PC-3 (cell line): ENCODE measurements around the gene HYKK. TPM values are rescaled to one million over a fixed set of nuclear protein-coding genes. Genes with fewer than 3 reads are reported as not detected.

Experiments
- ATAC-seq: fragments of 200-7000 bp; cut with Tn5 transposase; 2 replicates; pipeline ENCODE4 v1.9.1; 2020; ENCODE audit warnings: mild to moderate bottlenecking, moderate library complexity
- BruUV-seq: library from RNA; stranded (reverse); fragments of 400-500 nt; replicated peaks from 2 replicates; lab custom pipeline; 2021; lab: Mats Ljungman, UMichigan
- CTCF ChIA-PET: fragments of 300-600 bp; sonication (Branson Sonifier 250); formaldehyde crosslinking; loops from one replicate; lab custom pipeline; 2022; ENCODE audit warnings: antibody characterized with exemption; lab: Charles Lee
- POLR2A ChIA-PET: fragments of 300-600 bp; sonication (Branson Sonifier 250); formaldehyde crosslinking; loops from one replicate; lab custom pipeline; 2022; ENCODE audit warnings: antibody characterized with exemption; ENCODE audit not compliant: unreplicated experiment; lab: Charles Lee
- DNase-seq: peaks from one replicate; pipeline ENCODE4 v3.0.0-alpha.2; 2015
- H2AFZ ChIP-seq: fragments of 300-600 bp; sonication (generic); 2 replicates; pipeline ENCODE4 v1.6.0; 2016; ENCODE audit warnings: antibody characterized with exemption, low read length
- H3F3A ChIP-seq: fragments of 300-600 bp; sonication (generic); one replicate; pipeline ENCODE4 v1.6.0; 2017; ENCODE audit warnings: antibody characterized with exemption, low read length, control low read depth, mild to moderate bottlenecking; ENCODE audit not compliant: unreplicated experiment
- H3K27ac ChIP-seq: fragments of 300-600 bp; sonication (generic); 2 replicates; pipeline ENCODE4 v1.5.1; 2016; ENCODE audit warnings: mild to moderate bottlenecking, low read length
- H3K27me3 ChIP-seq: fragments of 300-600 bp; sonication (generic); 2 replicates; pipeline ENCODE4 v1.6.1; 2016; ENCODE audit warnings: low read length, mixed read lengths
- H3K36me3 ChIP-seq: fragments of 300-600 bp; sonication (generic); 2 replicates; pipeline ENCODE4 v1.6.1; 2016; ENCODE audit warnings: low read depth, mixed run types, low read length, mixed read lengths
- H3K4me1 ChIP-seq: fragments of 300-600 bp; sonication (generic); 2 replicates; pipeline ENCODE4 v1.5.1; 2016; ENCODE audit warnings: low read length; ENCODE audit not compliant: insufficient read depth
- H3K4me2 ChIP-seq: fragments of 300-600 bp; sonication (generic); 2 replicates; pipeline ENCODE4 v1.6.0; 2016; ENCODE audit warnings: low read length
- H3K4me3 ChIP-seq: fragments of 300-600 bp; sonication (generic); 2 replicates; pipeline ENCODE4 v1.5.1; 2016; ENCODE audit warnings: mild to moderate bottlenecking, low read length, mixed read lengths
- H3K79me2 ChIP-seq: fragments of 300-600 bp; sonication (generic); 2 replicates; pipeline ENCODE4 v1.6.1; 2017; ENCODE audit warnings: low read length, mixed read lengths
- H3K9ac ChIP-seq: fragments of 300-600 bp; sonication (generic); 2 replicates; pipeline ENCODE4 v1.6.0; 2016; ENCODE audit warnings: mild to moderate bottlenecking, low read length
- H3K9me2 ChIP-seq: fragments of 300-600 bp; sonication (generic); replicated peaks from 2 replicates; pipeline ENCODE4 v1.6.1; 2016; ENCODE audit warnings: mixed run types, low read length, mixed read lengths
- H3K9me3 ChIP-seq: fragments of 300-600 bp; sonication (generic); 2 replicates; pipeline ENCODE4 v1.6.1; 2016; ENCODE audit warnings: low read length, mixed read lengths
- H4K20me1 ChIP-seq: fragments of 300-600 bp; sonication (generic); 2 replicates; pipeline ENCODE4 v1.6.1; 2016; ENCODE audit warnings: low read length, mixed read lengths
- EZH2 ChIP-seq: fragments of 300-600 bp; sonication (generic); IDR thresholded peaks from one replicate; pipeline ENCODE4 v1.6.1; 2017; ENCODE audit warnings: antibody characterized with exemption, mild to moderate bottlenecking, low read length; ENCODE audit not compliant: unreplicated experiment
- EZH2phosphoT487 ChIP-seq: fragments of 300-600 bp; sonication (generic); IDR thresholded peaks from 2 replicates; pipeline ENCODE4 v1.6.1; 2018; ENCODE audit warnings: mild to moderate bottlenecking, antibody characterized with exemption, low read length, borderline replicate concordance
- intact Hi-C: fragments of 100-400 bp; cut with micrococcal nuclease; formaldehyde crosslinking; loops from 2 replicates; pipeline ENCODE4 v1.9.0; 2023
- total RNA-seq: library from RNA; depleted of rRNA; stranded (reverse); fragments of >200 nt; gene quantifications from 2 replicates; pipeline ENCODE4 v1.2.3, GENCODE V29; 2014
- TF ChIP-seq, protein P1 (sequence below): fragments of 300-600 bp; sonication (generic); conservative IDR thresholded peaks from 2 replicates; pipeline ENCODE4 v1.5.1; 2017; ENCODE audit warnings: antibody characterized with exemption, low read depth, mild to moderate bottlenecking, low read length

The HYKK gene
- total RNA-seq, 1 experiment from 2014 or later: 7.3 TPM

- Histone ChIP-seq H3K4me3 (no peak overlapping the region), H3K9me3 (no peaks in the 10 kb centered on the region), H3K4me2 (no peak overlapping the region), H3K27ac (no peak overlapping the region), H3K36me3 (peaks cover 34% of the 10 kb centered on the region), H3K4me1 (no peaks in the 10 kb centered on the region), H4K20me1 (no peaks in the 10 kb centered on the region), H3K9me2 (no peaks in the 10 kb centered on the region), H3K9ac (no peak overlapping the region), H2AFZ (no peak overlapping the region), H3F3A (no peaks in the 10 kb centered on the region), H3K79me2 (no peaks in the 10 kb centered on the region), H3K27me3 (no peaks in the 10 kb centered on the region)
- no TSS peak for BruUV-seq
- intact Hi-C loops: no loop called here
- ATAC-seq (no peak), DNase-seq (no peak)
- TF ChIP-seq, protein P1, sequence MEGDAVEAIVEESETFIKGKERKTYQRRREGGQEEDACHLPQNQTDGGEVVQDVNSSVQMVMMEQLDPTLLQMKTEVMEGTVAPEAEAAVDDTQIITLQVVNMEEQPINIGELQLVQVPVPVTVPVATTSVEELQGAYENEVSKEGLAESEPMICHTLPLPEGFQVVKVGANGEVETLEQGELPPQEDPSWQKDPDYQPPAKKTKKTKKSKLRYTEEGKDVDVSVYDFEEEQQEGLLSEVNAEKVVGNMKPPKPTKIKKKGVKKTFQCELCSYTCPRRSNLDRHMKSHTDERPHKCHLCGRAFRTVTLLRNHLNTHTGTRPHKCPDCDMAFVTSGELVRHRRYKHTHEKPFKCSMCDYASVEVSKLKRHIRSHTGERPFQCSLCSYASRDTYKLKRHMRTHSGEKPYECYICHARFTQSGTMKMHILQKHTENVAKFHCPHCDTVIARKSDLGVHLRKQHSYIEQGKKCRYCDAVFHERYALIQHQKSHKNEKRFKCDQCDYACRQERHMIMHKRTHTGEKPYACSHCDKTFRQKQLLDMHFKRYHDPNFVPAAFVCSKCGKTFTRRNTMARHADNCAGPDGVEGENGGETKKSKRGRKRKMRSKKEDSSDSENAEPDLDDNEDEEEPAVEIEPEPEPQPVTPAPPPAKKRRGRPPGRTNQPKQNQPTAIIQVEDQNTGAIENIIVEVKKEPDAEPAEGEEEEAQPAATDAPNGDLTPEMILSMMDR: no peak
- TF ChIP-seq EZH2 (no peak), EZH2phosphoT487 (no peak)
- ChIA-PET POLR2A (no interaction called here), CTCF (no interaction called here)
Observed at GRCh38 chr15:78501857-78502256, 5.5 kb upstream of the HYKK start.

DNA sequence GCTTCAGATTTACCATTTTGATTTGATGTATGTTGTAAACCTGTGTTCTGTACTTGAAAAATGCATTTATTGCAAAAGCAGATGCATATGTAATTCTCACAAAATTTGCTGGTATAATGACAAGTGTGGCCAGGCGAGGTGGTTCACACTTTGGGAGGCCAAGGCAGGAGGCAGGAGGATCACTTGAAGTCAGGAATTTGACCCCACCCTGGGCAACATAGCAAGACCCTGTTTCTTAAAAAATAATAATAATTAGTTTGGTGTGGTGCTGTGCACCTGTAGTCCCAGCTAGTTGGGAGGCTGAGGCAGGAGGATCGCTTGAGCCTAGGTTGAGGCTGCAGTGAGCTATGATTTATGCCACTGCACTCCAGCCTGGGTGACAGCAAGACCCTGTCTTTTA is 4.7 kb upstream of the HYKK start:
- Histone ChIP-seq H3K27me3 (no peaks in the 10 kb centered on the region), H3K79me2 (no peaks in the 10 kb centered on the region), H3K36me3 (peaks cover 28% of the 10 kb centered on the region), H3K9me2 (no peaks in the 10 kb centered on the region), H2AFZ (no peak overlapping the region), H3K4me3 (no peak overlapping the region), H3K9me3 (no peaks in the 10 kb centered on the region), H3K4me2 (no peak overlapping the region), H3K4me1 (no peaks in the 10 kb centered on the region), H3F3A (no peaks in the 10 kb centered on the region), H3K9ac (no peak overlapping the region), H3K27ac (no peak overlapping the region), H4K20me1 (no peaks in the 10 kb centered on the region)
- TF ChIP-seq, protein P1: no peak
- TF ChIP-seq EZH2phosphoT487: no peak
- no peak for TF ChIP-seq EZH2
- CTCF ChIA-PET: no interaction called here
- intact Hi-C loops: no loop called here
- no TSS peak for BruUV-seq
- DNase-seq (no peak), ATAC-seq (no peak)
- POLR2A ChIA-PET: no interaction called here

DNA sequence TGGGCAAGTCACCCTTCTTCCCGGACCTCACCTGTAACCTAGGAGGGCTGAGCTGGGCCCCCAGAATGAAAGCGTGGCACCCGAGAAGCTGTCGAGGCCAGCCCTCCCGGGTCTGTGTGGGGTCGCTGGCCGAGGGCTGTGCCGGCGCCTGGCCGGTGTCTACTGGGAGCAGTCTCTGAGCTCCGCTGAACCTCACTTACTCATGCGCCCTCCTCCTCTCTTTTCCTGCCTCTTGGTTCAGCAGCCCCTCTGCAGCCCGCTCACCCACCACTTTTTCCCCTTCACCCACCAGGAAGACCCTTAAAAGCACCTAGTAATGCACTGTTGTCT is 419 bp downstream of the HYKK start:
- no peak for DNase-seq
- Histone ChIP-seq H3K4me3 (peak overlapping the region; percentile 76), H3K9ac (peak overlapping the region; percentile 60), H3K79me2 (no peaks in the 10 kb centered on the region), H3F3A (no peaks in the 10 kb centered on the region), H3K9me3 (no peaks in the 10 kb centered on the region), H3K4me1 (peaks cover 5% of the 10 kb centered on the region; the same call in 1 of the 2 replicates), H3K9me2 (no peaks in the 10 kb centered on the region), H3K27ac (no peak overlapping the region), H2AFZ (peak overlapping the region; percentile 84), H3K27me3 (no peaks in the 10 kb centered on the region), H3K4me2 (peak overlapping the region; percentile 88), H3K36me3 (no peaks in the 10 kb centered on the region), H4K20me1 (no peaks in the 10 kb centered on the region)
- BruUV-seq: no TSS peak
- peak; percentile 29 for ATAC-seq
- intact Hi-C loops: loop anchor here (5.0 kb wide), 1 partner anchor 35 kb away; the partner anchor contains the start of gene PSMA4
- POLR2A ChIA-PET: interaction anchor here (1.2 kb wide), 1 partner anchor 58 kb away, joined by 5 read pairs; the partner anchor contains the start of gene CHRNA5
- TF ChIP-seq EZH2 (no peak), EZH2phosphoT487 (no peak)
- TF ChIP-seq, protein P1: no peak
- CTCF ChIA-PET: no interaction called here
